H9 (cell line): ENCODE results near the gene KCNA2. TPM values are rescaled to one million over a fixed set of nuclear protein-coding genes. Genes with fewer than 3 reads are reported as not detected.

ENCODE experiments used
- DNase-seq: peaks from one replicate; pipeline ENCODE4 v3.0.0-alpha.2; 2017
- H2AFZ ChIP-seq: one replicate; pipeline ENCODE4 v1.6.1; 2013; ENCODE audit warnings: mild to moderate bottlenecking, low read length, control low read depth, moderate library complexity
- H2AK5ac ChIP-seq: 2 replicates; pipeline ENCODE4 v1.6.1; 2013; ENCODE audit warnings: low read length, control low read depth, mixed read lengths; ENCODE audit not compliant: insufficient read length
- H2BK120ac ChIP-seq: one replicate; pipeline ENCODE4 v1.6.1; 2013; ENCODE audit warnings: low read depth, mild to moderate bottlenecking, low read length, control low read depth, inconsistent platforms; ENCODE audit not compliant: poor library complexity, severe bottlenecking
- H2BK12ac ChIP-seq: 2 replicates; pipeline ENCODE4 v1.6.1; 2013; ENCODE audit warnings: low read length, control low read depth, mixed read lengths, low read depth; ENCODE audit not compliant: insufficient read length
- H2BK15ac ChIP-seq: 2 replicates; pipeline ENCODE4 v1.6.1; 2013; ENCODE audit warnings: low read depth, low read length, control low read depth
- H2BK20ac ChIP-seq: one replicate; pipeline ENCODE4 v1.6.1; 2013; ENCODE audit warnings: low read depth, mild to moderate bottlenecking, low read length, control low read depth, inconsistent platforms; ENCODE audit not compliant: poor library complexity, severe bottlenecking
- H2BK5ac ChIP-seq: 2 replicates; pipeline ENCODE4 v1.6.1; 2013; ENCODE audit warnings: low read length, control low read depth, mixed read lengths; ENCODE audit not compliant: insufficient read length
- H3K14ac ChIP-seq: 2 replicates; pipeline ENCODE4 v1.6.1; 2013; ENCODE audit warnings: low read length, control low read depth; ENCODE audit not compliant: insufficient read depth
- H3K18ac ChIP-seq: 2 replicates; pipeline ENCODE4 v1.6.1; 2013; ENCODE audit warnings: low read depth, mild to moderate bottlenecking, mixed read lengths, low read length, control low read depth; ENCODE audit not compliant: insufficient read length
- H3K23ac ChIP-seq: 2 replicates; pipeline ENCODE4 v1.6.1; 2013; ENCODE audit warnings: low read length, control low read depth, mixed read lengths, low read depth; ENCODE audit not compliant: insufficient read length
- H3K23me2 ChIP-seq: 2 replicates; pipeline ENCODE4 v1.6.1; 2013; ENCODE audit warnings: low read depth, mild to moderate bottlenecking, mixed read lengths, low read length, control low read depth; ENCODE audit not compliant: insufficient read length, poor library complexity, severe bottlenecking
- H3K27ac ChIP-seq: 2 replicates; pipeline ENCODE4 v1.5.1; 2013; ENCODE audit warnings: low read length, control low read depth, mixed read lengths, low read depth; ENCODE audit not compliant: insufficient read length
- H3K27me3 ChIP-seq: 2 replicates; pipeline ENCODE4 v1.6.1; 2013; ENCODE audit warnings: low read length, control low read depth, inconsistent platforms; ENCODE audit not compliant: insufficient read depth
- H3K4ac ChIP-seq: 2 replicates; pipeline ENCODE4 v1.6.1; 2013; ENCODE audit warnings: low read depth, mild to moderate bottlenecking, control low read depth, inconsistent platforms, low read length, moderate library complexity
- H3K4me1 ChIP-seq: 2 replicates; pipeline ENCODE4 v1.6.1; 2013; ENCODE audit warnings: low read length, control low read depth, inconsistent platforms; ENCODE audit not compliant: insufficient read depth
- H3K4me2 ChIP-seq: 2 replicates; pipeline ENCODE4 v1.6.1; 2013; ENCODE audit warnings: low read length, control low read depth, mixed read lengths; ENCODE audit not compliant: insufficient read length, insufficient read depth
- H3K56ac ChIP-seq: 2 replicates; pipeline ENCODE4 v1.6.1; 2013; ENCODE audit warnings: low read depth, mild to moderate bottlenecking, mixed read lengths, low read length, control low read depth; ENCODE audit not compliant: insufficient read length
- H3K79me1 ChIP-seq: 2 replicates; pipeline ENCODE4 v1.6.1; 2013; ENCODE audit warnings: low read depth, mild to moderate bottlenecking, moderate library complexity, low read length, control low read depth, inconsistent platforms; ENCODE audit not compliant: insufficient read depth, poor library complexity, severe bottlenecking
- H3K79me2 ChIP-seq: 2 replicates; pipeline ENCODE4 v1.6.1; 2013; ENCODE audit warnings: low read length, control low read depth, inconsistent platforms; ENCODE audit not compliant: insufficient read depth
- H3K9ac ChIP-seq: 2 replicates; pipeline ENCODE4 v1.6.1; 2013; ENCODE audit warnings: low read length, control low read depth, mixed read lengths; ENCODE audit not compliant: insufficient read length; ENCODE audit errors: extremely low read depth
- H3K9me3 ChIP-seq: one replicate; pipeline ENCODE4 v1.6.1; 2013; ENCODE audit warnings: low read depth, low read length, inconsistent platforms; ENCODE audit not compliant: control insufficient read depth
- H3T11ph ChIP-seq: one replicate; pipeline ENCODE4 v1.6.1; 2013; ENCODE audit warnings: mild to moderate bottlenecking, low read length, control low read depth, inconsistent platforms
- H4K20me1 ChIP-seq: one replicate; pipeline ENCODE4 v1.6.1; 2013; ENCODE audit not compliant: control insufficient read depth, insufficient read length, insufficient read depth
- H4K5ac ChIP-seq: 2 replicates; pipeline ENCODE4 v1.6.1; 2013; ENCODE audit warnings: low read depth, mild to moderate bottlenecking, mixed read lengths, low read length, control low read depth; ENCODE audit not compliant: insufficient read length
- H4K8ac ChIP-seq: replicated peaks from 2 replicates; pipeline ENCODE4 v1.6.1; 2013; ENCODE audit warnings: low read length, control low read depth, mixed read lengths, low read depth; ENCODE audit not compliant: insufficient read length
- H4K91ac ChIP-seq: 2 replicates; pipeline ENCODE4 v1.6.1; 2013; ENCODE audit warnings: low read depth, mild to moderate bottlenecking, moderate library complexity, mixed read lengths, low read length, control low read depth; ENCODE audit not compliant: insufficient read length
- H3K27ac Mint-ChIP-seq, 3 experiments: 2 replicates in 2 of 3; 3 replicates in 1 of 3; pipeline ENCODE4 v1.8.0; 2020 to 2021; ENCODE audit warnings: mixed read lengths in 3 of 3, mild to moderate bottlenecking in 1 of 3, moderate library complexity in 1 of 3
- H3K27me3 Mint-ChIP-seq: 2 replicates; pipeline ENCODE4 v1.8.0; 2021; ENCODE audit warnings: low read depth, mild to moderate bottlenecking, moderate library complexity, mixed read lengths
- H3K36me3 Mint-ChIP-seq, 3 experiments: 2 replicates in 2 of 3; 3 replicates in 1 of 3; pipeline ENCODE4 v1.8.0; 2020 to 2021; ENCODE audit warnings: low read depth in 3 of 3, mixed read lengths in 3 of 3; ENCODE audit not compliant: insufficient read depth in 1 of 3
- H3K4me1 Mint-ChIP-seq, 2 experiments: 2 replicates each; pipeline ENCODE4 v1.8.0; 2020; ENCODE audit warnings: mixed read lengths in 2 of 2
- H3K4me3 Mint-ChIP-seq, 2 experiments: 2 replicates in 1 of 2; 3 replicates in 1 of 2; pipeline ENCODE4 v1.8.0; 2020 to 2021; ENCODE audit warnings: mild to moderate bottlenecking in 2 of 2, mixed read lengths in 2 of 2, moderate library complexity in 1 of 2
- H3K9me3 Mint-ChIP-seq, 2 experiments: 2 replicates in 1 of 2; 3 replicates in 1 of 2; pipeline ENCODE4 v1.8.0; 2020; ENCODE audit warnings: mild to moderate bottlenecking in 2 of 2, mixed read lengths in 2 of 2, moderate library complexity in 1 of 2
- CTCF ChIP-seq: fragments of 200-600 bp; sonication (generic); conservative IDR thresholded peaks from 3 replicates; pipeline ENCODE4 v1.8.0; 2021; ENCODE audit warnings: antibody characterized with exemption, mild to moderate bottlenecking
- WGBS: extraction: QIAGEN DNeasy Blood & Tissue Kit; methylation state at CpG from one replicate; pipeline ENCODE4 v1.1.7; 2013; ENCODE audit warnings: missing lambda C conversion rate, low lambda C conversion rate, mixed read lengths; ENCODE audit not compliant: insufficient read length; ENCODE audit errors: extremely low coverage; 5-methylcytosine and 5-hydroxymethylcytosine counted together
- total RNA-seq: library from RNA; stranded (reverse); gene quantifications from 2 replicates; pipeline ENCODE4 v1.2.1, GENCODE V29; 2021

KCNA2 gene
- total RNA-seq, 1 experiment from 2014 or later: 0.33 TPM

- H3K56ac ChIP-seq: no peak overlapping the region
- no peak overlapping the region for H2BK15ac ChIP-seq
- H4K91ac ChIP-seq: no peak overlapping the region
- H2AFZ ChIP-seq: no peak overlapping the region
- H3K27ac Mint-ChIP-seq: no peak overlapping the region
- H3K4me3 Mint-ChIP-seq: no peak overlapping the region
- H3K4me1 Mint-ChIP-seq: peaks cover 11 to 15% of the 10 kb centered on the region in 2 experiments
- no peaks in the 10 kb centered on the region for H3K9me3 ChIP-seq
- no peak overlapping the region for H3K27ac ChIP-seq
- no peaks in the 10 kb centered on the region; a peak in 1 of 7 replicates for H3K36me3 Mint-ChIP-seq
- no peaks in the 10 kb centered on the region for H4K20me1 ChIP-seq
- H3K79me1 ChIP-seq: no peaks in the 10 kb centered on the region
- no peak overlapping the region for H2BK20ac ChIP-seq
- no peak overlapping the region for H3K18ac ChIP-seq
- no peak overlapping the region for H2BK5ac ChIP-seq
- no CpG with 5 or more reads among the region's 4 CpGs for WGBS
- peaks cover 11% of the 10 kb centered on the region for H3K23me2 ChIP-seq
- H2AK5ac ChIP-seq: no peak overlapping the region
- H3T11ph ChIP-seq: no peak overlapping the region
- H3K79me2 ChIP-seq: no peaks in the 10 kb centered on the region
- TF ChIP-seq CTCF: no peak
- no peak overlapping the region for H4K8ac ChIP-seq
- H3K9ac ChIP-seq: no peak overlapping the region
- H2BK120ac ChIP-seq: no peak overlapping the region
- H3K14ac ChIP-seq: no peak overlapping the region
- no peaks in the 10 kb centered on the region; the same call in 1 of the 2 replicates for H3K4me1 ChIP-seq
- H3K27me3 ChIP-seq: peaks cover 38% of the 10 kb centered on the region
- H3K9me3 Mint-ChIP-seq: peaks cover 0 to 3% of the 10 kb centered on the region in 2 experiments; a peak in 2 of 5 replicates
- H3K23ac ChIP-seq: no peak overlapping the region
- H2BK12ac ChIP-seq: no peak overlapping the region
- no peak overlapping the region for H4K5ac ChIP-seq
- H3K27me3 Mint-ChIP-seq: peaks cover 93% of the 10 kb centered on the region
- no peak for DNase-seq
- H3K4ac ChIP-seq: no peak overlapping the region
- H3K4me2 ChIP-seq: no peak overlapping the region
Observed at GRCh38 chr1:110610696-110611286, 4.6 kb upstream of the KCNA2 start.
